HEK293 (cell line): ENCODE data around the gene ARHGAP21.

ENCODE experiments used
- PRDM1 ChIP-seq: fragments of 450-650 bp; formaldehyde crosslinking; IDR thresholded peaks from 2 replicates; pipeline ENCODE4; 2016; ENCODE audit warnings: missing biosample characterization, missing genetic modification characterization
- SETDB1 ChIP-seq: IDR thresholded peaks from one replicate; pipeline ENCODE4 v1.6.1; 2017; ENCODE audit warnings: mild to moderate bottlenecking, low read length, moderate library complexity, mixed read lengths; ENCODE audit not compliant: insufficient read length
- TCF7L2 ChIP-seq: IDR thresholded peaks from 2 replicates; pipeline ENCODE4 v1.6.1; 2011; ENCODE audit warnings: low read depth, mild to moderate bottlenecking, inconsistent platforms, low read length, moderate library complexity, borderline replicate concordance
- ZBTB20 ChIP-seq: fragments of 450-650 bp; formaldehyde crosslinking; IDR thresholded peaks from 2 replicates; pipeline ENCODE4 v1.5.1; 2016; ENCODE audit warnings: missing biosample characterization, missing genetic modification characterization
- ZNF114 ChIP-seq: fragments of 450-650 bp; formaldehyde crosslinking; IDR thresholded peaks from 2 replicates; pipeline ENCODE4 v1.5.0; 2017; ENCODE audit warnings: missing biosample characterization, missing genetic modification characterization
- ZNF2 ChIP-seq: fragments of 450-650 bp; formaldehyde crosslinking; IDR thresholded peaks from 2 replicates; pipeline ENCODE4 v1.5.1; 2016; ENCODE audit warnings: missing biosample characterization, missing genetic modification characterization
- ZNF555 ChIP-seq: fragments of 450-650 bp; formaldehyde crosslinking; conservative IDR thresholded peaks from 2 replicates; pipeline ENCODE4 v1.5.1; 2017; ENCODE audit warnings: missing biosample characterization, mild to moderate bottlenecking, missing genetic modification characterization, inconsistent platforms
- ZNF658 ChIP-seq: fragments of 450-650 bp; formaldehyde crosslinking; IDR thresholded peaks from 2 replicates; pipeline ENCODE4; 2016; ENCODE audit warnings: missing biosample characterization, missing genetic modification characterization
- ZNF701 ChIP-seq: fragments of 450-650 bp; formaldehyde crosslinking; IDR thresholded peaks from 2 replicates; pipeline ENCODE4 v1.5.1; 2016; ENCODE audit warnings: missing biosample characterization, missing genetic modification characterization
- ZNF768 ChIP-seq: fragments of 450-650 bp; formaldehyde crosslinking; IDR thresholded peaks from 2 replicates; pipeline ENCODE4 v1.5.1; 2018; ENCODE audit warnings: missing biosample characterization, mild to moderate bottlenecking, missing genetic modification characterization
- TF ChIP-seq, protein P1 (sequence below): fragments of 450-650 bp; formaldehyde crosslinking; optimal IDR thresholded peaks from 2 replicates; pipeline ENCODE3; 2016; ENCODE audit warnings: missing biosample characterization, mild to moderate bottlenecking, missing genetic modification characterization
- TF ChIP-seq, protein P2 (sequence below): fragments of 450-650 bp; formaldehyde crosslinking; IDR thresholded peaks from 2 replicates; pipeline ENCODE4 v1.5.1; 2016; ENCODE audit warnings: missing biosample characterization, missing genetic modification characterization

DNA sequence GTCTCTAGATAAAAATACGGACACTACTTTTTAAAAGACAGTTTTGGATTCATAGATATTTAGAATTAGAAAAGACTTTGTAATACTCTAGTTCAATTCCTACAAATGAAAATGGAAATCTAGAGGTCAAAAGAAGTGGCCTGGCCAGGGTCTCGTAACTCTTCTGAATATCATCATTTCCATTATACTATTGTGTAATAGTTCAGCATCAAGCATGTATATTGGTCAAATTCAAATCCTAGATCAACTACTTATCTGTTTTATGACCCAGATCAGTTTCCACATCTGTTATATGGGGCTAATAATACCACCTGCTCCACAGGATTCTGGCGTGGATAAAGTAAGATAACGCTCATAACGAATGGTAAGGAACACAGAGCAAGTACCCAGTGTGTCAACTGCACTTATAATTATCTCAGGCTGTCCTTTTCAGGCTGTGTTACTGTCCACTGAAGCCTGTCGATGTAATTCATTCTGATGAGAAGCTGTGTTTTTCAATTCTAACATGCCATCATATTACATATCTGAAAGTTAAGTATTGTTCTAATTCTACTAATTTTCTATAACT is 54.3 kb downstream of the ARHGAP21 start:
- TF ChIP-seq, protein P1, sequence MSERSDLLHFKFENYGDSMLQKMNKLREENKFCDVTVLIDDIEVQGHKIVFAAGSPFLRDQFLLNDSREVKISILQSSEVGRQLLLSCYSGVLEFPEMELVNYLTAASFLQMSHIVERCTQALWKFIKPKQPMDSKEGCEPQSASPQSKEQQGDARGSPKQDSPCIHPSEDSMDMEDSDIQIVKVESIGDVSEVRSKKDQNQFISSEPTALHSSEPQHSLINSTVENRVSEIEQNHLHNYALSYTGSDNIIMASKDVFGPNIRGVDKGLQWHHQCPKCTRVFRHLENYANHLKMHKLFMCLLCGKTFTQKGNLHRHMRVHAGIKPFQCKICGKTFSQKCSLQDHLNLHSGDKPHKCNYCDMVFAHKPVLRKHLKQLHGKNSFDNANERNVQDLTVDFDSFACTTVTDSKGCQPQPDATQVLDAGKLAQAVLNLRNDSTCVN = no peak
- TF ChIP-seq ZNF2 (tag by site-specific recombination) (no peak), ZNF114 (tag by site-specific recombination) (no peak), SETDB1 (no peak), ZNF768 (no peak), ZNF701 (tag by site-specific recombination) (no peak), ZNF555 (no peak), PRDM1 (no peak), TCF7L2 (no peak), ZNF658 (tag by site-specific recombination) (no peak), ZBTB20 (tag by site-specific recombination) (no peak)
- TF ChIP-seq, protein P2, sequence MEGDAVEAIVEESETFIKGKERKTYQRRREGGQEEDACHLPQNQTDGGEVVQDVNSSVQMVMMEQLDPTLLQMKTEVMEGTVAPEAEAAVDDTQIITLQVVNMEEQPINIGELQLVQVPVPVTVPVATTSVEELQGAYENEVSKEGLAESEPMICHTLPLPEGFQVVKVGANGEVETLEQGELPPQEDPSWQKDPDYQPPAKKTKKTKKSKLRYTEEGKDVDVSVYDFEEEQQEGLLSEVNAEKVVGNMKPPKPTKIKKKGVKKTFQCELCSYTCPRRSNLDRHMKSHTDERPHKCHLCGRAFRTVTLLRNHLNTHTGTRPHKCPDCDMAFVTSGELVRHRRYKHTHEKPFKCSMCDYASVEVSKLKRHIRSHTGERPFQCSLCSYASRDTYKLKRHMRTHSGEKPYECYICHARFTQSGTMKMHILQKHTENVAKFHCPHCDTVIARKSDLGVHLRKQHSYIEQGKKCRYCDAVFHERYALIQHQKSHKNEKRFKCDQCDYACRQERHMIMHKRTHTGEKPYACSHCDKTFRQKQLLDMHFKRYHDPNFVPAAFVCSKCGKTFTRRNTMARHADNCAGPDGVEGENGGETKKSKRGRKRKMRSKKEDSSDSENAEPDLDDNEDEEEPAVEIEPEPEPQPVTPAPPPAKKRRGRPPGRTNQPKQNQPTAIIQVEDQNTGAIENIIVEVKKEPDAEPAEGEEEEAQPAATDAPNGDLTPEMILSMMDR (tag by site-specific recombination) = no peak
